ENCODE results near the gene HTT.

The HTT gene

DNA sequence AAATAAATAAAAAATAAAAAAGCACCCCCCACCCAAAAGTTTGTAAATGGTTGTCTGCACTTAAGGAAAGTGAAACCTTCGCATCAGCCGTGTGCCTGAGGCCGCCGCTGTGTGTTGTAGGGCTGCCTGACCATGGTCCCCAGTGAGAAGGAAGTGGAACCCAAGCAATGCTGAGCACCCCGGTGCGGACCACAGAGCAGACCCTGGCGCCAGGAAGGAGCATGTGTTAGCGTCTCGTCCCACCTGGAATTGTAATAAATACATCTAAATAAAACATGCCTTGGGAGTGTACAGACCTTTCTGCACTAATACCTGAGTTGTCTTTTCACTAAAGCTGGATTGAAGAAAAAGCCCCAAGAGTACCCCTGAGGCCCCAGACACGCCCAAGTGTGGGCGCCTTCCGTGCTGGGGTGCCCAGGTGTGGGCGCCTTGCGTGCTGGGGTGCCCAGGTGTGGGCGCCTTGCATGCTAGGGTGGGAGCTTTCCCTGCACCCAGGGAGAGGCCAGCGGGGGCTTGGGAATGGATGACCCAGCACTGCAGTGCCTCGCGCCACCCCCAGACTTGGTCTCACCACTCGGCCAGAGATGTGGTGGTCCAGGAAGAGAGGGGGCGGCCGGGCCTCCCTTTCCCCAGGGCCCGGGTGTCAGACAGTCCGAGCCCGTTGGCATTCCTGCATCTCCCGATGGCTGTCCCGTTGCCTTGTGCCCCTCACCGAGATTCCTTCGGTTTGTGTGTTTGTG lies 33.9 kb upstream of the HTT start:
- no peak for DNase-seq (ENCODE audit: insufficient read length, low spot score)
- no peak for FAIRE-seq
- TF ChIP-seq, protein P1, sequence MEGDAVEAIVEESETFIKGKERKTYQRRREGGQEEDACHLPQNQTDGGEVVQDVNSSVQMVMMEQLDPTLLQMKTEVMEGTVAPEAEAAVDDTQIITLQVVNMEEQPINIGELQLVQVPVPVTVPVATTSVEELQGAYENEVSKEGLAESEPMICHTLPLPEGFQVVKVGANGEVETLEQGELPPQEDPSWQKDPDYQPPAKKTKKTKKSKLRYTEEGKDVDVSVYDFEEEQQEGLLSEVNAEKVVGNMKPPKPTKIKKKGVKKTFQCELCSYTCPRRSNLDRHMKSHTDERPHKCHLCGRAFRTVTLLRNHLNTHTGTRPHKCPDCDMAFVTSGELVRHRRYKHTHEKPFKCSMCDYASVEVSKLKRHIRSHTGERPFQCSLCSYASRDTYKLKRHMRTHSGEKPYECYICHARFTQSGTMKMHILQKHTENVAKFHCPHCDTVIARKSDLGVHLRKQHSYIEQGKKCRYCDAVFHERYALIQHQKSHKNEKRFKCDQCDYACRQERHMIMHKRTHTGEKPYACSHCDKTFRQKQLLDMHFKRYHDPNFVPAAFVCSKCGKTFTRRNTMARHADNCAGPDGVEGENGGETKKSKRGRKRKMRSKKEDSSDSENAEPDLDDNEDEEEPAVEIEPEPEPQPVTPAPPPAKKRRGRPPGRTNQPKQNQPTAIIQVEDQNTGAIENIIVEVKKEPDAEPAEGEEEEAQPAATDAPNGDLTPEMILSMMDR (IDR thresholded peaks at IDR 0.05; ENCODE audit: insufficient read depth, missing control alignments): no peak

DNA sequence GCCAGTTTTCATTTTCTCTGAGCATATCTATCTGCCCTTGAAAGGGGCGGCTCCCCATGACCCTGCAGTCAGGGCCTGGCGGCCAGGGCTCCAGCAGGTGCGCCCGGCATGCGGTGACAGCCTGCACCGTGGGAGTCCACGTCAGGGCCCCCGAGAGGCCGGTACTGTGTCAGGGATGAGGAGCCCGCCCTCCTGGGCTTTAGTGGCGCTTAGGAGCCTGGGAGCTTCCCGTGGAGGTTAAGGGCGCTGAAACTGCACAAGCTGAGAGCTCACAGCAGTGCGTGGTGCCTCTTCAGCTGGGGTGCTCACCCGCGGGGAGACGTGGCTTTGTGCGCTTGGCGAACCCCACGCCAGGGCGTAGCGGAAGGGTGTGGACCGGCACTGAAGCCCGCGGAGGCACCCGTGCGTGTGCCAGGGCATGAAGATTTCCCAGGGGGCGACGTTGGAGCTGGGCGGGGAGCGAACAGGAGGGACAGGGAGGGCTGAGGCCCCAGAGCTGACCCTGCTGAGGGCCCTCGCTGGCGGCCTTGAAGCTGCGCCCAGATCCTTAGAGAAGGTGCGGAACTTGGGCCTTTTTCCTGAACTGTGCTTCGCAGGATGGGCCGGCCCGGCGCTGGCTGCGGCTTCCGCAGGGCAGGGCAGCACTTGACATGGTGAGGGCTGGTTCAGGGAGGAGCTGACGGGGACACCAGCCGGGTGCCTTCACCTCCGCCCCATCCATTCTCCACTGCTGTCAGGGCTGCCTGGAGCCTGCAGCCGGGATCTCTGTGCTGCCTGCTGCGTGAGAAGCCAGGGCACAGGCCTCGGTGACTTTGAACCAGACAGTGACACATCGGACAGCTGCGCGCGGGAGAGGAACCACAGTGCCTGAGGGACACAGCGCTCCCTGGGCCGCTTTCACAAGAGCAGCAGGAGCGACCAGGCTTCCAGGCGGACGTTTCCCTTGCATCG lies 33.0 kb upstream of the HTT start:
- no peak for FAIRE-seq
- DNase-seq (ENCODE audit: insufficient read length, low spot score): no peak
- TF ChIP-seq, protein P1 (IDR thresholded peaks at IDR 0.05; ENCODE audit: insufficient read depth, missing control alignments): no peak

DNA sequence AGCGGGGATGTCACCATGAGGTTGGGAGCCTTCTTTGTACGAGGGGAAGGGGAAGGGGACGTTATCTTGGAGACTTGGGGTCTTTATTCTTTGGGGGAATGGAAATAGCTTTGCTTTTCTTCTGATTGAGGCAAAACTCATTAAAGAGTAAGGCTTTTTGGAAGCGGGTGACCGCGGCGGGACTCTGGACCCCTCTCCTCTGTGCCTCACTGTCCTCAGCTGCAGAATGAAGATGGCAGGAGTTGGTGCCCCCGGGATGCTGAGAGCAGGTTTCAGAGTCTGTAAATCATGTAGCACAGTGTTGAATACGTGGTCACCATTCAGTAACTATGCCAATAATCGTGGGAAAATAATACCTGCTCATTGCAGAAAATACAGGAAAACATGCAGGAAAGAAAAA lies 32.3 kb upstream of the HTT start:
- TF ChIP-seq, protein P1 (IDR thresholded peaks at IDR 0.05; ENCODE audit: insufficient read depth, missing control alignments): no peak
- no peak for FAIRE-seq
- no peak for DNase-seq (ENCODE audit: insufficient read length, low spot score)

DNA sequence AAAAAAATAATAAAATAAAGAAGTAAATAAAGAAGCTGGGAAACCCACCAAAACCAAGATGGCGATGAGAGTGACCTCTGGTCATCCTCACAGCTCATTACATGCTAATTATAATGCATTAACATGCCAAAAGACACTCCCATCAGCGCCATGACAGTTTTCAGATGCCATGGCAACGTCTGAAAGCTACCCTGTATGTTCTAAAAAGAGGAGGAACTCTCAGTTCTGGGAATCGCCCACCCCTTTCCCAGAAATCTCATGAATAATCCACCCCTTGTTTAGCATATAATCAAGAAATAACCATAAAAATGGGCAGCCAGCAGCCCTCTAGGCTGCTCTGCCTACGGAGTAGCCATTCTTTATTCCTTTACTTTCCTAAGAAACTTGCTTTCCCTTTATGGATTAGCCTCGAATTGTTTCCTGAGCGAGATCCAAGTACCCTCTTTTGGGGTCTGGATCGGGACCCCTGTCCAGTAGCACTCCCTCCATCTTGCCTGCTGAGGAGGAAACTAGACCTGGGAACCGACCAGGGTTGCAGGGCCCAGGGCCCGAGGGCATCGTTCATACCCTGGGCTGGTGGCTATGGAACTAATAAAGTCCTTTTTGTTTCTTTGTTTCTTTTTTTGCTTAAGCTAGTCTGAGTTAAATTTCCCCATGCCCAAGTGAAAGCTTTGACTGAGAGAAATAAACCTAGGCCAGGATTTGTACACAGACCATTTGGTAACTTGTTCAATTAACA lies 31.0 kb upstream of the HTT start:
- no peak for DNase-seq (ENCODE audit: insufficient read length, low spot score)
- no peak for FAIRE-seq
- TF ChIP-seq, protein P1 (IDR thresholded peaks at IDR 0.05; ENCODE audit: insufficient read depth, missing control alignments): no peak

DNA sequence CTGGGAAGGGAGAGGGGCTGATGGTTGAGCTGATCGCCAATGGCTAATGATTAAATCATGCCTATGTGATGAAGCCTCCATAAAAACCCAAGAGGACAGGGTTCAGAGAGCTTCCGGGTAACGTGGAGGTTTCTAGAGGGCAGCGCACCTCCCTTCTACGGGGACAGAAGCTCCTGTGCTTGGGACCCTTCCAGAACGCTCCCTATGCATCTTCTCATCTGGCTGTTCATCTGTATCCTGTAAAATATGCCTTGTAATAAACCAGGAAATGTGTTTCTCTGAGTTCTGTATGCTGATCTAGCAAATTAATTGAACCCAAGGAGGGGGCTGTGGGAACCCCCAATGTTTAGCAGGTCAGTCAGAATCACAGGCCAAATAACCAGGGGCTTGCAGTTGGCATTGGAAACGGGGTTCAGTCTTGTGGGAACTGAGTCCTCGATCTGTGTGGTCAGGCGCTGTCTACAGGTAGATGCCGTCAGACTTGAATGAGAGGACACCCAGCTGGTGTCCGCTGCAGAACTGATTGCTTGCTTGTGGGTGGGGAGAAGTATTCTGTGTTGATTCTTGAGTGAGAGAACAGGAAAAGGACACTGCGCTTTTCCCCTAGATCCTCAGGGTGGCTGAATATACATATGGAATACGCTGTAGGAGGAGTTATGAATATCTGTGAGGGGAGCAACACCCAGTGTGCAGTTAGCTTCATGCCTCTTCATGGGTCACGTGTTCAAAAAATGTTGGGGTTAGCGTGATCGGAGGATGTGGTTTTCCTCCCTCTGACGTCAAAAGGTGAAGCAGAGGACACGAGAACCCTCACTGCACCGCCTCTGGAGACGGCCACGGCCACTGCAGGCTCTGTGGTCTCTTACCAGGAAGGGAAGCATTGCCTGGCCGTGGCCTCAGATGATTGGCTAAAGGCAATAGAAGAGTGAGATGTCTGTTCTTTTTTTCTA lies 29.3 kb upstream of the HTT start:
- FAIRE-seq (no peak), DNase-seq (ENCODE audit: insufficient read length, low spot score) (no peak)
- TF ChIP-seq, protein P1 (IDR thresholded peaks at IDR 0.05; ENCODE audit: insufficient read depth, missing control alignments): no peak

DNA sequence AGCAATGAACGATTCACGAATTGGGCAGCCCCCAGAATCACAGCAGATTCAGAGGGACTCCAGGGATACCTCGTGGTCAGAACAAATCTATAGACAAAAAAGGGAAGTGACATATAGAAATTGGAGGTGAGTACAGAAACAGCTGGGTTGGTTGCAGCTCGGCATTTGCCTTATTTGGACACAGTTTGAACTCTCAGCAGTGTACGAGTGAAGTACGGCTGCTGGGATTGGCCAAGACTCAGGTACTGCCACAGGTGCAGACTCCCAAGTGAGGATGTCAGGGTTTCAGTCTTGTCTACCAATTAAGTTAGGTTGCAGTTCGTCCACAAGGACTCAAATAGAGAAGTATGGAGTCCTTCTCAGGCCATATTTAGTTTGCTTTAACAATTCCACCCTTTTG lies 28.3 kb upstream of the HTT start:
- DNase-seq (ENCODE audit: insufficient read length, low spot score) (no peak), FAIRE-seq (no peak)
- TF ChIP-seq, protein P1 (IDR thresholded peaks at IDR 0.05; ENCODE audit: insufficient read depth, missing control alignments): no peak
